NCI-H748 treated with DMSO at 0.1 percent for 48 hours (cell line): ENCODE data around the gene SPNS2.

Experiments
- DNase-seq: peaks from one replicate; lab custom pipeline; 2025; lab: John Stamatoyannopoulos, UW

Gene SPNS2

GRCh38 chr17:4520060-4520893 lies 21.6 kb downstream of the SPNS2 start:
- DNase-seq: no peak

- no peak for DNase-seq
Measured at GRCh38 chr17:4520894-4521600, 22.4 kb downstream of the SPNS2 start.

- DNase-seq: no peak
Measured at GRCh38 chr17:4522661-4523060, 24.0 kb downstream of the SPNS2 start.

- no peak for DNase-seq
Measured at GRCh38 chr17:4523946-4524345, 25.3 kb downstream of the SPNS2 start.

- no peak for DNase-seq
Measured at GRCh38 chr17:4525691-4526397, 27.2 kb downstream of the SPNS2 start.

- DNase-seq: no peak
Measured at GRCh38 chr17:4527134-4527533, 28.5 kb downstream of the SPNS2 start.

GRCh38 chr17:4527566-4528125 lies 29.0 kb downstream of the SPNS2 start:
- no peak for DNase-seq

- no peak for DNase-seq
Measured at GRCh38 chr17:4529533-4530152, 31.0 kb downstream of the SPNS2 start.

- no peak for DNase-seq
Measured at GRCh38 chr17:4530799-4531730, 32.4 kb downstream of the SPNS2 start.

- no peak for DNase-seq
Measured at GRCh38 chr17:4531988-4532736, 33.5 kb downstream of the SPNS2 start.

GRCh38 chr17:4532860-4533522 lies 34.3 kb downstream of the SPNS2 start:
- DNase-seq: no peak

- DNase-seq: no peak
Measured at GRCh38 chr17:4533523-4534504, 35.1 kb downstream of the SPNS2 start.

- DNase-seq: no peak
Measured at GRCh38 chr17:4534515-4534914, 35.8 kb downstream of the SPNS2 start.

- no peak for DNase-seq
Measured at GRCh38 chr17:4534928-4535666, 36.4 kb downstream of the SPNS2 start.

- no peak for DNase-seq
Measured at GRCh38 chr17:4535667-4536258, 37.1 kb downstream of the SPNS2 start.

GRCh38 chr17:4536259-4536741 lies 37.6 kb downstream of the SPNS2 start:
- no peak for DNase-seq
